HFF-Myc (cell line): ENCODE results near the gene ANKS1B.

Experiments used
- DNase-seq: peaks from one replicate; pipeline ENCODE4 v3.0.0-alpha.2; 2011; ENCODE audit warnings: low read depth; ENCODE audit errors: extremely low read depth
- H3K4me3 ChIP-seq: replicated peaks from 2 replicates; pipeline ENCODE4 v1.5.1; 2011; ENCODE audit warnings: low read depth, mild to moderate bottlenecking, control low read depth, low read length
- TF ChIP-seq, protein P1 (sequence below): IDR thresholded peaks from 2 replicates; pipeline ENCODE4 v1.5.1; 2012; ENCODE audit warnings: mild to moderate bottlenecking, low read depth, low read length, control low read depth; ENCODE audit errors: missing control alignments

Gene ANKS1B

DNA sequence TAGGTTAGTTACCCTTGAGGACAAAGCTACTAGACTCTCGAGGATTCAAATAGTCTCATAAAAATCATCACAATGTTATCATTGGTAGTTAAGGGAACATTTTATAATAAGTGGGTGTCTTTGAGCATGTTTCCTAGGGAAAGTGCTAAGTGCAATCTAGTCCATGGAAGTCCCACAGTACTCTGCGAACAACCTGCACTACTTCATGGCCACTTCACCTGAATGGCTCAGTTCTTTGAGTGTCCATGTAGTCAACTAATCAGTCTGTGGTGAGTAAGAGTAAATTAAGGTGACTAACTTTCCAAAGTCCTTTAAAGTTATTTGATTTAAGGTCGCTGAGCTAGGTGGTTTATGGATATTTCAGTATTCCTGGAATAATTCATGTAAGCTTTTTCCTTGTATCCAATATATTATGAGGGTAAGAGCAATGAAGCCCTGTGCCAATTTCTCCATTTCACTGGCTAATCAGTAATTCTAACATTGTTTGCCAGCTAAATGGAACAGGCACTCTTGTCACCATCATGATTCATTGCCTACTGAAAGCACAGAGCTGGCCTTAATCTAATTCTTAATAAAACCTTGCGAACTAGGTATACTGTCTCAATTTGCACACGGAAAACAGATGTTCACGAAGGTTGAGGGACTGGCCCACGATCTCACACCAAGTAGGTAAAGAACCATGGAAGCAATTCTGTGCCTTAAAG lies 844.6 kb downstream of the ANKS1B start:
- DNase-seq = no peak
- H3K4me3 ChIP-seq = no peak overlapping the region
- TF ChIP-seq, protein P1, sequence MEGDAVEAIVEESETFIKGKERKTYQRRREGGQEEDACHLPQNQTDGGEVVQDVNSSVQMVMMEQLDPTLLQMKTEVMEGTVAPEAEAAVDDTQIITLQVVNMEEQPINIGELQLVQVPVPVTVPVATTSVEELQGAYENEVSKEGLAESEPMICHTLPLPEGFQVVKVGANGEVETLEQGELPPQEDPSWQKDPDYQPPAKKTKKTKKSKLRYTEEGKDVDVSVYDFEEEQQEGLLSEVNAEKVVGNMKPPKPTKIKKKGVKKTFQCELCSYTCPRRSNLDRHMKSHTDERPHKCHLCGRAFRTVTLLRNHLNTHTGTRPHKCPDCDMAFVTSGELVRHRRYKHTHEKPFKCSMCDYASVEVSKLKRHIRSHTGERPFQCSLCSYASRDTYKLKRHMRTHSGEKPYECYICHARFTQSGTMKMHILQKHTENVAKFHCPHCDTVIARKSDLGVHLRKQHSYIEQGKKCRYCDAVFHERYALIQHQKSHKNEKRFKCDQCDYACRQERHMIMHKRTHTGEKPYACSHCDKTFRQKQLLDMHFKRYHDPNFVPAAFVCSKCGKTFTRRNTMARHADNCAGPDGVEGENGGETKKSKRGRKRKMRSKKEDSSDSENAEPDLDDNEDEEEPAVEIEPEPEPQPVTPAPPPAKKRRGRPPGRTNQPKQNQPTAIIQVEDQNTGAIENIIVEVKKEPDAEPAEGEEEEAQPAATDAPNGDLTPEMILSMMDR = no peak

DNA sequence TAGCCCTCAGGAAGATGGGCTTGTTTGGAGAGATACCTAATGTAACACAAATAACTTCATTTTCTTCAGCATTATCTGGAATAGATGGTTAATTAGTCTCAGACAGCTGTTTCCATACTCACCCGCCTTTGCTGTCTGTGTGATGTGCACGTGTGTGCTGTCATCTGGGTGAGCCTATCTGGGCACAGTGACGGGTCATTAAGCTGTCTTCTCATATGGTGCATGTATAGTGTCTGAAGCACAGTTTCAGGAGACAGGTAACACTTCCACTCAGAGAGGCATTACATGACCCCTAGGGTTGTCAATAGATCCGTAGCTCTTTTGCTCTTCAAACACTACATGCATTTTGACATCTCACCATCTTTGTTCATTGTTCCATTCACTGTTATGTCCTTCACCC lies 846.3 kb downstream of the ANKS1B start:
- DNase-seq = no peak
- H3K4me3 ChIP-seq = no peak overlapping the region
- TF ChIP-seq, protein P1 = no peak

DNA sequence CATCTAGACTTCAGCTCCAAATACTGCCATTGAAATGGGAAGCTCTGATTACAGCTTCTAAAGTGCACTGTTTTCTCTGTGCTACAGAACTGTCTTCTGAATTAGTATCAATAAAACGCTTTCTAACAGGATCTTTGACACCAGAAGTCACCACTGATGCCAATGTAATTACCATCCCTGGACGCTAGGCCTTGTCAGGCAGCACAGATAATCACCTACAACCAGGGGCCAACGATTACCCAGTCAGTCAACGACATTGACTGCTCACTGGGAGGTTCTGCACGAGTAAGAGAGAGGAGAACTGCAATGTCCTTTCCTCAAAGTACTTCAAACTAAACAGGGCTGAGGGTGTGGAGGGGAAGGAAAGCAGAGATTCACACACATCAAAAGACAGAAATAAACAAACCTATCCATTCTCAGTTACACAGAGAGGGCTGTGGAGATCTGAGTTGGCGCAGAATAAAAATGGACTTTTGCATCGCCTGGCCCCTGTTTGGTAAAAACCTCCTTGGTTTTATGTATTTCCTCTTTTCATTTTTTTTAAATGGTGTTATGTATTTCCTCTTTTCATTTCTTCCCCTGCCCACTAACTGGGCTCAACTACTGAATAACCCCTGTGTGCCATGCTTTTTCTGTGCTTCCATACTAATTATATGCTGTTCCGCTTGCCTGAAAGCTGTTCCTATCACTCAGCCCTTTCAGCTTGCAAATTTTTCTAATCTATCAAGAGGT lies 847.4 kb downstream of the ANKS1B start:
- no peak for DNase-seq
- TF ChIP-seq, protein P1 = no peak
- no peak overlapping the region for H3K4me3 ChIP-seq

DNA sequence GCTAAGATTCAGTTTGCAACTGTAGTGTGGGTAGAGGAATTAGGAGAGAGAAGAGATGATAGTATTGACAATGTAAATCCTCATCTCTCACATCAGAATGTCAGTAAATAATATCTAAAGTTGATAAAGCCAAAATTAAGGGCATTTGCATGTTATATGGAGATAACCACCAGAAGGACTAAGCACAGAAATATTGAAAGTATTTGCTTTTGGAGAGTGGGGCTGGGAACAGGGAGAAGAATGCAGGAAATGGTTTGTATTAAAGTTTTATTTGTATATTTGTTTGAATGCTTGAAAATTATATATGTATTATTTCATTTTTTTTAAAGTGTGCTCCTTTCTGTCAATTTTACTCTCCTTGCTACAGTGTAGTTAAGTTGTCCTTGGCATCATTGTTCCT lies 848.2 kb downstream of the ANKS1B start:
- no peak for DNase-seq
- no peak overlapping the region for H3K4me3 ChIP-seq
- TF ChIP-seq, protein P1 = no peak

DNA sequence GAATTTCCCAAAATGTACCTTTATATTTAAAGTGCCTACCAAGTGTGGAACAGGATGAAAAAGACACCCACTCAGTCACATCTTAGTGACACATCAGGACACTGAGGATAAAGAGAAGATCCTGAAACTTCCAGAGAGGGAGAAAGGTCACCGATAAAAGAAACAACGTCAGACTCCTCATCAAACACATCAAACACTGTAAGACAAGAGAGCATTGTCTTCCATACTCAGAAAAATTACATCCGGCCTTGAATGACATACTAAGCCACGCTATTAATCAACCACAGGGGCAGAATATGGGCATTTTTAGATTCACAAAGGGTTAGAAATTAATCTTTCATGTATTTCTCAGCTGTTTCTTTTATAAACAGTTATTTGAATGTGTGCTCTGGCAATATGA lies 849.4 kb downstream of the ANKS1B start:
- H3K4me3 ChIP-seq = no peak overlapping the region
- DNase-seq = no peak
- TF ChIP-seq, protein P1 = no peak

DNA sequence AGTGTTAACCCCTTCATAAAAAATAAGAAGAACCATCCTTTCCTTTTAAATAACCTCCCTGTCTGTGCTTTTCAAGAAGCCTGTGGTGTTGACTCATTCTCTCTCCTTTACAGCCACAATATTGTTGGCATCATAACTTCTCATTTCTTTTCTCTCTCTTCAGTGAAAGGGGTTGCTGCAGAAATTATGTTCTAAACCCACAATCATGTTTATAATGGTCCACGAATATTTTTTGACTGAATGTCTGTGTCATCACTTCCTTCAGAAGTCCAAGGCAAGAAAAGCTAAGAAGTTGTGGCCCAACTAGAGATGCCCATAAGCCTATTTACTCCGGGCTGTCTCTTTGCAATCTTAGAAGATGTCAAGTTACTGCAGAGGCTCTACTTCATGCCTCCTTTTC lies 851.3 kb downstream of the ANKS1B start:
- DNase-seq = no peak
- TF ChIP-seq, protein P1 = no peak
- no peak overlapping the region for H3K4me3 ChIP-seq

DNA sequence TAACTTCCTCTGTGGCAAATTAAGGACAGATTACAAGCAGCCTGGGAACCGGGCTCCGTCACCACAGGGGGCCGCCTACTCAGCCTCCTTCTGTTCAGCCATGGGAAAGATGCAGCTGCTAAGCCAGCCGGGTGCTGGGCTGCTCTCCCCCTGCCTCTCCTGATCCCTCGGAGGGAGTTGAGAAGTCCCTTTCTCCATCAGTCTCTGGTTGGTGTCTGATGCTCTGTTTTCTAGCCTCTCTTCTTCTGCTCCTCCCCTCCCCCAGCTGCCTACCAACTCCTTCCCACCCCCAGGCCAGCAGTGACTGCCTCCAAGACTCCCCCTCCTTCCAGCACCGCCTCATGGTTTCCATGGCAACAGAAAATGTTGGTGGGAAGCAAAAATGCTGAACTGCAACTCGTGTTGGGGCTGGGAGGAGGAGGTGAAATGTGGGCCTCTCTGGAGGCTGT lies 853.0 kb downstream of the ANKS1B start:
- TF ChIP-seq, protein P1 = no peak
- DNase-seq = no peak
- H3K4me3 ChIP-seq = no peak overlapping the region
